NB4 (cell line): Measurements from ENCODE around the gene RARA.

Experiments
- DNase-seq: peaks from one replicate; pipeline ENCODE4 v3.0.0; 2010; ENCODE audit warnings: low read depth
- H3K4me3 ChIP-seq: one replicate; pipeline ENCODE4 v1.5.1; 2011; ENCODE audit warnings: mild to moderate bottlenecking, low read depth, low read length, moderate library complexity
- MYC ChIP-seq: IDR thresholded peaks from 2 replicates; pipeline ENCODE4 v1.6.1; 2011; ENCODE audit warnings: low read depth, low read length
- POLR2A ChIP-seq: IDR thresholded peaks from 2 replicates; pipeline ENCODE4 v1.6.1; 2011; ENCODE audit warnings: mild to moderate bottlenecking; ENCODE audit not compliant: insufficient read length; ENCODE audit errors: extremely low read depth
- TF ChIP-seq, protein P1 (sequence below): IDR thresholded peaks from one replicate; pipeline ENCODE4 v1.5.1; 2012; ENCODE audit warnings: low read depth, low read length
- TF ChIP-seq, protein P2 (sequence below): IDR thresholded peaks from 2 replicates; pipeline ENCODE4 v1.6.1; 2011; ENCODE audit warnings: low read depth, low read length

Gene RARA

DNA sequence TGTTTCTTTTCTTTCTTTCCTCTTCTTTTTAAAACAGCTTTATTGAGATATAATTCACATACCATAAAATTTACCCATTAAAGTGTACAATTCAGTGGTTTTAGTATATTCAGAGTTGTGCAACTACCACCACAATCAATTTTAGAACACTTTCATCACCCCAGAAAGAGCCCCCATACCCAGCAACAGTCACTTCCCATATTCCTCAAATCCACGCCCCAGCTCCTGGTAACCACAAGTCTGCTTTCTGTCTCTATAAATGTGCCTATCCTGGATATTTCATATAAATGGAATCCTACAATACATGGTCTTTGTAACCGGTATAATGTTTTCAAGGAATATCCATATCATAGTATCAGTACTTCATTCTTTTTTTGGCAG, 19.4 kb downstream of the RARA start:
- H3K4me3 ChIP-seq = no peak overlapping the region
- peak; percentile 67 for DNase-seq
- TF ChIP-seq, protein P1, sequence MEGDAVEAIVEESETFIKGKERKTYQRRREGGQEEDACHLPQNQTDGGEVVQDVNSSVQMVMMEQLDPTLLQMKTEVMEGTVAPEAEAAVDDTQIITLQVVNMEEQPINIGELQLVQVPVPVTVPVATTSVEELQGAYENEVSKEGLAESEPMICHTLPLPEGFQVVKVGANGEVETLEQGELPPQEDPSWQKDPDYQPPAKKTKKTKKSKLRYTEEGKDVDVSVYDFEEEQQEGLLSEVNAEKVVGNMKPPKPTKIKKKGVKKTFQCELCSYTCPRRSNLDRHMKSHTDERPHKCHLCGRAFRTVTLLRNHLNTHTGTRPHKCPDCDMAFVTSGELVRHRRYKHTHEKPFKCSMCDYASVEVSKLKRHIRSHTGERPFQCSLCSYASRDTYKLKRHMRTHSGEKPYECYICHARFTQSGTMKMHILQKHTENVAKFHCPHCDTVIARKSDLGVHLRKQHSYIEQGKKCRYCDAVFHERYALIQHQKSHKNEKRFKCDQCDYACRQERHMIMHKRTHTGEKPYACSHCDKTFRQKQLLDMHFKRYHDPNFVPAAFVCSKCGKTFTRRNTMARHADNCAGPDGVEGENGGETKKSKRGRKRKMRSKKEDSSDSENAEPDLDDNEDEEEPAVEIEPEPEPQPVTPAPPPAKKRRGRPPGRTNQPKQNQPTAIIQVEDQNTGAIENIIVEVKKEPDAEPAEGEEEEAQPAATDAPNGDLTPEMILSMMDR = no peak
- TF ChIP-seq MYC (no peak), POLR2A (no peak)
- TF ChIP-seq, protein P2, sequence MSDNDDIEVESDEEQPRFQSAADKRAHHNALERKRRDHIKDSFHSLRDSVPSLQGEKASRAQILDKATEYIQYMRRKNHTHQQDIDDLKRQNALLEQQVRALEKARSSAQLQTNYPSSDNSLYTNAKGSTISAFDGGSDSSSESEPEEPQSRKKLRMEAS = no peak

DNA sequence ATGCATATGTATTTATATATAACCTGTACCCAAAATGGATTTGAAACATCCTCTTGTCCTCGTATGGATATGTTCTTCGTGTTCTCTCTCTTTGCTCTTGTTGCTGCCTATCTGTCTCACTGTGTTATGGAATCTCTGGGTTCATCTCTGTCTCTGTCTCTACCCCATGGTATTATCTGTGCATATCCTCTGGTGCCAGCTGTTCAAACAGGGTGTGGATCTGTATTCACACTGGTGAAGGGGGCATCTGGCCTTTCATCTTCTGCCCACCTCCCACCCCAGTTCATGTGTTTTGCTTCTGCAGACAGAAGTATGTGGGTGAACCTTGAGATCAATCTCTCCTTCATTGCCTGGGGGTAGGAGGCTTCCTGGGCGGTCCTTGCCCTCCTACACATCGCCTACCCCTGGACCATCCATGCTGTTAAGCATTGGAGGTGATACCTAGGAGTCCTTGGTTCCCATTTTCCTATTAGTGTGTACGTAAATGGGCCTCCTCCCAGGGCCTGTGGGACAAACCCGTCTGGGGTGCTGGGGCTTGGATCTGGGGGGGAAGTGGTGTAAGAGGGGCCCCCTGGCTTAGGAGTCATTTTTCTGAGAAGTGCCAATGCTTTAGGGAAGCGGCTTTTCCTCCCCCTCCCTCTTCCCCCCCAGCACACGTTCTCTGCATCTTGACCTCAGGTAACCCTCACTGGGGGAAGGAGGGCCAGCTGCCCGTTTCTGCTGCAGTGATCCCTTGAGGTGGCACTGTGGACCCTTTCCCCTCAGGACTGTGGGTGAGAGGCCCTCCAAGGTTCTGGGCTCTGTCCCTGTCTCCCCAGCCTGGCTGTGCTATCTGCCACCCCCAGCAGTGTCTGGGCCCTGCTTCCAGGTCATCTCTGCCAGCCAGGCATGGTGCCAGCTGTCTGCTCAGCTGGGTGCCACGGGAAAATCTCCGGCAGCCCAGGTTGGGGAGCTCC, 21.1 kb downstream of the RARA start:
- TF ChIP-seq MYC = peak; percentile 57
- TF ChIP-seq, protein P1 = no peak
- no peak for TF ChIP-seq POLR2A
- TF ChIP-seq, protein P2 = peak; percentile 32; the same call in 1 of the 2 replicates
- peak; percentile 87 for DNase-seq
- H3K4me3 ChIP-seq = peak overlapping the region; percentile 25

DNA sequence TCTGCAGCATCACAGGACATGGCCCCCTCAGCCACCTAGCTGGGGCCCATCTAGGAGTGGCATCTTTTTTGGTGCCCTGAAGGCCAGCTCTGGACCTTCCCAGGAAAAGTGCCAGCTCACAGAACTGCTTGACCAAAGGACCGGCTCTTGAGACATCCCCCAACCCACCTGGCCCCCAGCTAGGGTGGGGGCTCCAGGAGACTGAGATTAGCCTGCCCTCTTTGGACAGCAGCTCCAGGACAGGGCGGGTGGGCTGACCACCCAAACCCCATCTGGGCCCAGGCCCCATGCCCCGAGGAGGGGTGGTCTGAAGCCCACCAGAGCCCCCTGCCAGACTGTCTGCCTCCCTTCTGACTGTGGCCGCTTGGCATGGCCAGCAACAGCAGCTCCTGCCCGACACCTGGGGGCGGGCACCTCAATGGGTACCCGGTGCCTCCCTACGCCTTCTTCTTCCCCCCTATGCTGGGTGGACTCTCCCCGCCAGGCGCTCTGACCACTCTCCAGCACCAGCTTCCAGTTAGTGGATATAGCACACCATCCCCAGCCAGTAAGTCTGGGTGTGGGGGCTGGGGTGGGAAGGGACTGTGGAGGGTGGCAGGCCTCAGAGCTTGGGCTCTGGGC, 22.0 kb downstream of the RARA start:
- TF ChIP-seq POLR2A (no peak), MYC (no peak)
- TF ChIP-seq, protein P2 = no peak
- TF ChIP-seq, protein P1 = no peak
- no peak for DNase-seq
- H3K4me3 ChIP-seq = no peak overlapping the region

DNA sequence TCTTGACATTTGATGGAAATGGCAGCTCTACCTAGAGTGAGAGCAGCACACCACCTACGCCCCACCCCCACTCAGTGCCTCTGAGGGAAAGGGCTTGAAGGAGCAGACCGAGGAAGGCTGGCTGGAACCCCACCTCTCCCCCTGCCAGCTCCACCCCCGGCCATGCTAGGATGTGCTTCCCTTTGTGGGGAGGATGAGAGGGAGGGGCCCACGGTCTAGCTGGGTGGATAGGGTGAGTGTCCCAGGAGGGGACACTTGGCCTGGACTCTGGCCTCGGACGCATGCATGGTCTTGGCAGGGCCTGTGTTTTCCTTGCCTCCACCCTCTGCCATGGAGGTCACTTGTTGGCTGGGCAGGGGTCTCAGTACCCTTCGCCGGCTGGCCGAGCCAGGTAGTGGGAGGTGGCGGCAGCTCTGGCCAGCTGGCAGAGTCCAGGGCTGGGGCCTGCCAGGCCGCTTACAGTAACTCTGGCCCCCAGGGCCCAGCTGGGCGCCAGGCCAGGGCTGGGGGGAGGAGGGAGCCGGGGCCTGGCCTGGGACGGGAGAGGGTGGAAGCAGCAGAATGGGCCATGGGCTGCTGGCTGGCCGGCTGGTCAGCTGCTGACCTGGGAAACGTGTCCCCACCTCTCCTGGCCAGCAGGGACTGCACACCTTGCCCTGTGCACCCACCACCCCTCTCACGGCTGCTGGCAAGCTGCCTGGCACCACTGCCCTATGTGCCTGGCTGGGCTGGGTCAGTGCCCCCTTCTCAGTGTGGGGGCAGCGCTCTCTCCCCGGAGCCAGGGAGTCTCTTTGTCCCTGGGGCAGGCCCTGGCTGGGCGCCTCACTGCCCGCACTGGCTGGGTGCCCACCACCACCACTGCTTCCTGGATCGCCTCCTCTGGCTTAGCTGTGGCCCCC, 23.0 kb downstream of the RARA start:
- no peak for DNase-seq
- H3K4me3 ChIP-seq = no peak overlapping the region
- TF ChIP-seq, protein P1 = no peak
- TF ChIP-seq, protein P2 = no peak
- TF ChIP-seq MYC (no peak), POLR2A (no peak)

DNA sequence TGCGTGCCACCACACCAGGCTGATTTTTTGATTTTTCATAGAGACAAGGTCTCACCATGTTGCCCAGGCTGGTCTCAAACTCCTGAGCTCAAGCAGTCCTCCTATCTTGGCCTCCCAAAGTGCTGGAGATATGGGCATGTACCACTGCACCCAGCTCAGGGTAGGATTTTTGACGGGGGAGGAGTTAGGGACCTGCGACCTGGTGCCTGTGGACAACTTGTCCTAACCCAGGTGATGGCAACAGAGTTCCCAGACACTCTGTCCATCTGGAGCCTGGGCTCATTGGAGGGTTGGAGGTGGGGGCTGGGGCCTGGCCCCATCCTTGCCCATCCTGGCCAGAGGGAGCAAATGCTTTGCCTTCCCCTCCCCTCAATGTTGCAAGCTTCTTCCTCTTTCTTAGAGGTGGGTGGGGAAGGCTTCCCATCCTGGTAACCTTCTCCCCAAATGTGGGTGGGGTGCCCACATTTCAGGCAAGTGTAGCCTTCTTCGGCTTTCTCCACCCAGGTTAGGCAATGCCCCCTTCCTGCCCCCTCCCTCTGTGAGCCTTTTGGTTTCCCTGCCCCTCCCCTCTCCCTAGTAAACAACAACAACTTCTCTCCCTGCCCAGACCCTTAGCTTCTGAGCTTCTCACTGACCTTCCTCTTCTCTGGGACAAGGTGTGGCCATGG, 24.9 kb downstream of the RARA start:
- DNase-seq = peak; percentile 88
- no peak overlapping the region for H3K4me3 ChIP-seq
- no peak for TF ChIP-seq POLR2A
- TF ChIP-seq, protein P2 = no peak
